ENCODE measurements around the gene FOXRED2. TPM values are rescaled to one million over a fixed set of nuclear protein-coding genes. Genes with fewer than 3 reads are reported as not detected.

FOXRED2 gene
- total RNA-seq: 1 to 10 TPM in 2 of 4 donors, under 1 TPM in 2; 0.37 to 3.0 (median 1.5) TPM

- in situ Hi-C loops (cut with MboI; ENCODE audit: low pct_ligation_motif_present in 1 of 4, low pct_unique_long_range_greater_than_20kb in 1 of 4, low sequenced_read_pairs in 3 of 4) (no loop called here), intact Hi-C loops (cut with DNase I; ENCODE audit: low total_unique reads) (no loop called here)
- peak; percentile 92 for DNase-seq
- Histone ChIP-seq H3K27ac (peak within 1 kb of the TSS; percentile 70 to 89 (median 78)), H3K36me3 (peaks cover 0 to 9% (median 2%) of the 10 kb centered on the region in 4 donors), H3K4me3 (peak within 1 kb of the TSS; percentile 37 to 55 (median 46)), H3K27me3 (no peaks in the 10 kb centered on the region), H3K4me1 (peaks cover 5 to 14% (median 11%) of the 10 kb centered on the region in 4 donors), H3K9me3 (no peaks in the 10 kb centered on the region)
- no peak for TF ChIP-seq CTCF (IDR thresholded peaks at IDR 0.05)
- no peak for TF ChIP-seq EP300 (IDR thresholded peaks at IDR 0.05; ENCODE audit: low read depth)
- peak; percentile 77 to 83 (median 81) for TF ChIP-seq POLR2AphosphoS5 (IDR thresholded peaks at IDR 0.05)
- TF ChIP-seq POLR2A (IDR thresholded peaks at IDR 0.05): peak; percentile 51
- 7 to 60% methylated on average over 1 to 66 of the region's 75 CpGs for WGBS, 2 donors (ENCODE audit: low coverage in 1 of 2)
These were observed at the start of gene FOXRED2 for GRCh38 chr22:36506637-36507517. FOXRED2 (minus strand) TSS chr22:36507040; CDS start chr22:36506422, 618 bp downstream.

GRCh38 chr22:36554098-36554497 is 47.3 kb upstream of the FOXRED2 start:
- WGBS, 2 donors (ENCODE audit: low coverage in 1 of 2): 45% methylated on average over 5 of the region's 5 CpGs; no CpG with 5 or more reads in 1 of the 2 donors
- intact Hi-C loops (cut with DNase I; ENCODE audit: low total_unique reads): no loop called here

GRCh38 chr22:36552289-36552688 is 45.4 kb upstream of the FOXRED2 start:
- no peak for DNase-seq
- Histone ChIP-seq H3K9me3 (no peaks in the 10 kb centered on the region), H3K36me3 (no peaks in the 10 kb centered on the region), H3K4me3 (no peak overlapping the region), H3K27me3 (peaks cover 33% of the 10 kb centered on the region), H3K4me1 (no peaks in the 10 kb centered on the region), H3K27ac (no peak overlapping the region)
- in situ Hi-C loops (cut with MboI; ENCODE audit: low pct_ligation_motif_present in 1 of 4, low pct_unique_long_range_greater_than_20kb in 1 of 4, low sequenced_read_pairs in 3 of 4): no loop called here
- intact Hi-C loops (cut with DNase I; ENCODE audit: low total_unique reads): no loop called here
- WGBS, 2 donors (ENCODE audit: low coverage in 1 of 2): 22 to 36% methylated on average over 1 of the region's 1 CpG
- no peak for TF ChIP-seq POLR2AphosphoS5 (IDR thresholded peaks at IDR 0.05)
- TF ChIP-seq EP300 (IDR thresholded peaks at IDR 0.05; ENCODE audit: low read depth): no peak
- TF ChIP-seq CTCF (IDR thresholded peaks at IDR 0.05): no peak
- TF ChIP-seq POLR2A (IDR thresholded peaks at IDR 0.05): no peak

More at GRCh38 chr22:36554098-36554497, 47.3 kb upstream of the FOXRED2 start:
- in situ Hi-C loops (cut with MboI; ENCODE audit: low pct_ligation_motif_present in 1 of 4, low pct_unique_long_range_greater_than_20kb in 1 of 4, low sequenced_read_pairs in 3 of 4): no loop called here
- Histone ChIP-seq H3K4me1 (no peaks in the 10 kb centered on the region), H3K9me3 (no peaks in the 10 kb centered on the region), H3K27ac (no peak overlapping the region), H3K27me3 (peaks cover 29% of the 10 kb centered on the region), H3K4me3 (no peak overlapping the region), H3K36me3 (no peaks in the 10 kb centered on the region)
- no peak for DNase-seq
- TF ChIP-seq POLR2A (IDR thresholded peaks at IDR 0.05) (no peak), EP300 (IDR thresholded peaks at IDR 0.05; ENCODE audit: low read depth) (no peak), CTCF (IDR thresholded peaks at IDR 0.05) (no peak), POLR2AphosphoS5 (IDR thresholded peaks at IDR 0.05) (no peak)

- no peak overlapping the region for H3K4me3 ChIP-seq
- no peak for TF ChIP-seq POLR2A (IDR thresholded peaks at IDR 0.05)
- TF ChIP-seq POLR2AphosphoS5 (IDR thresholded peaks at IDR 0.05): no peak
- no peak for TF ChIP-seq CTCF (IDR thresholded peaks at IDR 0.05)
- TF ChIP-seq EP300 (IDR thresholded peaks at IDR 0.05; ENCODE audit: low read depth): no peak
- intact Hi-C loops (cut with DNase I; ENCODE audit: low total_unique reads) (no loop called here), in situ Hi-C loops (cut with MboI; ENCODE audit: low pct_ligation_motif_present in 1 of 4, low pct_unique_long_range_greater_than_20kb in 1 of 4, low sequenced_read_pairs in 3 of 4) (no loop called here)
- peaks cover 33% of the 10 kb centered on the region for H3K27me3 ChIP-seq
- no peaks in the 10 kb centered on the region for H3K36me3 ChIP-seq
- no peaks in the 10 kb centered on the region for H3K4me1 ChIP-seq
- no peak for DNase-seq
- no peaks in the 10 kb centered on the region for H3K9me3 ChIP-seq
- H3K27ac ChIP-seq: no peak overlapping the region
- 65 to 80% methylated on average over 4 to 13 of the region's 13 CpGs for WGBS, 2 donors (ENCODE audit: low coverage in 1 of 2)
These were observed 44.1 kb upstream of the FOXRED2 start for GRCh38 chr22:36550701-36551495.

Measured in transverse colon (tissue), 4 donors.